ENCODE results near the gene CCNC.
"Not testable (repeated sequence)": the region's sequence is repeated elsewhere in the genome, so short reads cannot be mapped to it uniquely, and the experiment has no call there.

CCNC gene

DNA sequence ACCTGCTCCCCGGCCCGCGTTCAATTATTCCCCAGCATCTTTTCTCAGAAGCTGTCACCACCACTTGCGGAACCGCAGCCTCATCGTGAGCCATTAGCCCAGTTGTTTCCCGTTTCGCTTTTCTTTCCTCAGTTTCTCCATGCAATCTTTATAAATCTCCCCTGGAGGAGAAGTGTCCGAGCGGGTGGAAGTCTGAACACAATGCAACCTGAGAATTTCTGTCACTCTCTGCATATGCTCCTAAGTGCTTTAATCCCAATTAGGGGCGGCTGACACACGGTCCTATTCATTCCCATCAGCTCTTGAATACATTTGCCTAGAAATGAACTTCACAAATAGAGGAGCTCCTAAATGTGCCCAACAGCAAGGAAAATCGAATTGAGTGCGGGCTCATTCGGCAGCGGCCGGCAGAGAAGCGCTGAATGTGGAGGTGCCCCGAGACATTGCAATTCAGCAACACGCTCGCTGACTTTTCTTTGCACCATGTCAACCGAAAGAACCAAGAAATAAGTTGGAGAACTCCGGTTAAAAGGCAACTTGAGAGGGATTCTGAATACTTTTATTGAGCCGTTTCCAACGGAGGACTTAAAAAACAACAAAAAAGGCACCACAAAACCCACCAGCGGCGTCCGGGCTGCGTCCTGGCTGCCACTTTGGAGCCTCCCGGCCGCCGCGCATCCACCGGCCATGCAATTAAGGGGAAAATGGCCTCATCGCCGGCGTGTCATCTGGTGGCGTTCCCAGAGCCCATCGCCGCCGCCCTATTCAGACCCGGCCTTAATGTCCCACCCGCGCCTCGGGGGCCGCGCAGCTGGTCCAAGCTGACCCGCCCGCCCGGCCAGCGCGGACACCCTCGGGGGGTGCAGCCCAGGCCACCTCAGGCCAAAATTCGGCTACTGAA lies 34.3 kb upstream of the CCNC start:
- no peak for DNase-seq

DNA sequence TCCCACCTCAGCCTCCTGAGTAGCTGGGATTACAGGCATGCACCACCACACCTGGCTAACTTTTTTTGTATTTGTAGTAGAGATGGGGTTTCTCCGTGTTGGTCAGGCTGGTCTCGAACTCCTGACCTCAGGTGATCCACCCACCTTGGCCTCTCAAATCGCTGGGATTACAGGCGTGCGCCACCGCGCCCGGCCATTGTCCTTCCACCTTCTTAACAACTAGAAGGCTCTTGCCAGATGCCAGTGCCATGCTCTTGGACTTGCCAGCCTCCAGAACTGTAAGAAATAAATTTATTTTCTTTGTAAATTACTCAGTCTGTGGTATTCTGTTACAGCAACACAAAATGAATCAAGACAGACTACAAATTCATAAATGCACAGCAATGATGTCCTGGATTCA lies 26.2 kb upstream of the CCNC start:
- DNase-seq: not testable (repeated sequence)

DNA sequence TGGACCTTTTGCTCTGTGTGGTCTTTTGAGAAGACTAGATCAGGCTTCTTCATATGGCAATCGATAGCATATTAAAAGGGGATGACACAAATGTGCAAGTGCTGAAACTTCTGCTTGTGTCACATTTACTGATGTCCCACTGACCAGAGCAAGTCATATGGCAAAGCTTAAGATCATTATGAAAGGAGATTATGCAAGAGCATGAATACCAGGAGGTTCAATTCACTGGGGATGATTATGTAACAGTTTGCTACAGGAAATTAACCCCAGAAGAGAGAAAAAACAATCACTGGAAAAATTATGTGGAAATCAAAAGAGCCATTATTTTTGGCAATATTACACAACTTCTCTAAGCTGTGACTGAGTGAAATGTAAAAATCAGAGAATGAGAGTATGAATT lies 24.4 kb upstream of the CCNC start:
- DNase-seq: no peak

DNA sequence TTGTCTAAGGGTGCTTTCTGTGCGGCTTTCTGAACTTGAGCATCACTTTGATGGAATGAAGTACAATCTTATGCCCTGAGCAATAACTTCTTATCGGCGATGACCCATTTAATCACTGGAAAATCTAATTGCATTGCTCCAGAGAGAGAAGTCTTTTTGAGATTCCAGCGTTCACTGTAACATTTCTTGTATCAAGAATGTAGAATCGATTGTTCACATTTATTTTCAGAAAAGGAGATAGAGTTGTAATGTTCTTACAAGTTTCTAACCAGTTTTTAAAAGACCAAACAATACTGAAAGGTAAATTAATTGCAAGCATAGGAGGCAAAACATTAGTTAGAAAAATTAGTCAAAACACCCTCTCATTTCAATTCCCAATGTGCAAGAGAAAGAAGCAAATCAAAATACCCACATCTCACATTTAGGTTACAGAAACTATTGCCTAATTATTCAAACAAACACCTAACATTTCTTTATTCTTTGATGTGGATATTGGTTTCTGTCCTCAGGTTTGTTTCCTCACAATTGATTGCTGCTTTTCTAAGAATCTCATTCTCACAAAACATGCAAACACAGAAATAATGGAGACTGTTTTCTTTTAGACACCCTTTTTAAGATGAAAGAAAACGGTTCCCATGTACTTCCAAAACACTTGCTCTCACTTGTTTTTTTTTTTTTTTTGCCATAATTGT lies 23.4 kb upstream of the CCNC start:
- DNase-seq: no peak

DNA sequence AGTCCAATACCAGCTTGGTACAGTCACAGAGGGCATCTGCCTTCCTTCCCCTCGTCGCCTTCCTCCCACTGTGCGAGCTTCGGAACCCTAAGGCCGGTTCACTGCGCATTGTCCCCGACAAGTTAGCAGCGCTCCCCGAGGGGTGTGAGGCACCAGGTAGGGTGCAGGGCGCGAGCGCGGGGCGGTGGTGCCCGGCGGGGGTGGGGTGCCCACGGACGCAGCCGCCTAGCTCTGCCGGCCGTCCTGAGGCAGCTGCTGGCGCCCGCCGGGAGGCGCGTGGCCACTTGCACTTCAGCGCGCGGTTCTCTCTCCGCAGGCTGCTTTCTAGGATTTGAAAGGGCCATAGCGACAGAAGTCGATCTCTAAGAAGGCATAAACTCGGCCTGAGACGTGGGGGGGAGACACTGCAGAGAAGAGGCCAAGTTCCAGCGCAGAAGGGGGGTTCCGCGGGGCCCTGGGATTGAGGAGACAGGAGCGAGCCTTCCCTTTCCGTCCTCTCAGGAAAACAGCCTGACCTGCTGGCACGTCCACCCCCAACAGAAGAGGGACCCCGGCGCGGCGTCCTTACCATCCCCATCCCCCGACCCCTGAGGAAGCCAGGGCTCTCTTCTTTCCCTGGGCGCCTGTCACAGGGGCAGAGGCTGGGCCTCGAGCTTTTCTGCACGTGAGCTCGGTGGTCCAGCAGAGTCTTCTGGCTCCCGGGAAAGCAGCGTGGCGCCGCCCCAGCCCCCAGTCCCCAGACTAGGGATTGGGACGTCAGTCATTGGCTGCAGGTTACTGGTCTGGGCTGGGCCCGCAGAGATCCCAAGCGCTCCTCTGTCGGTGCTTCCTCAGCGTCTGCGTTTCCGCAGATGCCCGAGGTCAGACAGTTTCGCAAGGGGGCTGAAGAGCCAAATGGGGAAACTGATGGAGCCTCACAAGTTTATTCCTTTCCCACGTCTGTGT lies 22.5 kb upstream of the CCNC start:
- DNase-seq: no peak

DNA sequence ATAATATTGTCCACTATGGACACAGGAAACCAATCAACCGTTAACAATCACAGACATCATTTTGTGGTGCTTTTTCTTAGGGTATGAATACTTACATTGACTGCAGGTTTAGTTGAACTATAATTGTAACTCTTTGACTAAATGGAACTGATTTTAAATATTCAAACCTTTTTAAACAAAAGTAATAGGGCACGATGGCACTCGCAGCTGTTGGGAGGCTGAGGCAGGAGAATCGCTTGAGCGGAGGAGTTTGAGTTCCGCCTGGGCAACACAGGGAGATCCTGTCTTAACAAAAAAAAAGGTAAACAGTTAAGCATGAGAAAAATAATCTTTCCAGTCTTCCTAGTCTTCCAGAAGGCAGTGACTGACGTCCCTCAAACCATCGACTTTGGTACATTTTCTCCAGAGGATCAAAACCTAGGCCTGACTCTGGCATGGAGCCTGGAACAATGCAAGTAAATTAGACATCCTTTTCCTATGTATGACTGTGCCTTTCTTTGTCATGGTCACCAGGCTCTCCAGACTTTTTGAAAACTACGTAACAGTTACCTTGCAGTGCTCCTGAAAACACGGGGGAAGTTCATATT lies 21.5 kb upstream of the CCNC start:
- no peak for DNase-seq

DNA sequence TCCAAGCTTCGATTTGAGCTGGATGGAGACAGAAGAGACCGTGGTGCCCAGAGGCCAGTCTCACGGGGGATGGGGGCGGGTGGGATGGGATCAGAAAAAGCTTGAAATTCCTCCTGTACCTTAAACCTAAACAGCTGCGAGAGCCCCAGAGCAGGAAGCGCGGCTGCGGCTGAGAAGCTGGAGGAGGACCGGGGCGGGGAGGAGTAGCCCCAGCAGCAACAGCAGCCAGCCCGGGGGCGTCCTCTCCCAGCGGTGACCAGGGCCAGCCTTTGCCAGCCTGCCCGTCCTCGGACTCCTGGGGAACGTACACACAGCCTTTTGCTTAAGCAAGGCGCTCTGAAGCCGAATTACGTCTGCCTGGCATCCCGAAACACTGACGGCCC lies 20.8 kb upstream of the CCNC start:
- no peak for DNase-seq

DNA sequence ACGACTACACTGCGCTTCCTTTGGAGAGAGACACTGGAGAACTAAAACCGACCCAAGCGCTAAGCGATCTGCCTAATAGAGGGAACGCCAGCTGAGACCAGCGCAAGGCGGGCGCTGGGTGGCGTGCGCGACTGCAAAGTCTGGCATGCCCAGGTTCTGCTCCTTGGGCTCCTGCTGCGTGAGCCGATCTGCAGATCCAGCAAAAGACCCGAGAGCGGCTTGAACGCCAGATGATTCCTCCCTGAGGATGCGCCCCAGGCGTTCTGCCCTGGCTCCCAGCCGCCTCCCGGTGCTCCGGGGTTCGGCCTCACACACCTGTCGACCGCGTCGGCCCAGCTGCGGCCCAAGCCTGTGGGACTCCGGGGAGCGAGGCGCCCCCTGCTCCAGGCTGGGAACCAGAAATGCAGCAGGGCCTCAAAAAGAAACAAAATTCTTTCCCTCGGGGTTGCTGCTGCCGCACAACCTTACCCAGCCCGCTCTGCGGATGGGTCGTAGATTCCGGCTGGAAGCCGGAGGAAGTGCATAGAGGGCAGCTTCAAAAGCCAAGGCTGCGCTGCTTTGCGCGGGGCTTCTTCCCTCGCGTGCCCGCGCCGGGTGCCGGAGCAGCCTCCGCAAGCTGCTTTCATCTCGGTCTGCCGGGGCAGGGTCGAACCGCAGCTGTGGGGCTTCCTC lies 20.3 kb upstream of the CCNC start:
- peak; percentile 51 for DNase-seq

DNA sequence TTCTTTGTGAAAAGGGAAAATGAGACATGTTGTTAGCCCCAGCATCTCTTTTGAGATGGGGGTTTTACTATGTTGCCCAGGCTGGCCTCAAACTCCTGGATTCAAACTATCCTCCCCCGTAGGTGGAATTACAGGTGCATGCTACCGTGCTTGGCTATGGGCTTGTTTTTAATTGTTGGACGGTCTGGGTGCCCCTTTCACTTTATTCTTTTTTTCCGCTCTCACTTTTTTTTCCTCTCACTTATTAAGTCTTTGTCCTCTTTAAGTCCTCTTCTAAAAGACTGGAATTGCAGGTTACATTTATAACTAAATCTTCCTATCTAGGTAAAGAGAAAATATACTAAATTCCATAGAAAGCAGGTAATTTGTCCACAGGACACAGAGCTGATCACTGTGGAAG lies 19.3 kb upstream of the CCNC start:
- DNase-seq: no peak

DNA sequence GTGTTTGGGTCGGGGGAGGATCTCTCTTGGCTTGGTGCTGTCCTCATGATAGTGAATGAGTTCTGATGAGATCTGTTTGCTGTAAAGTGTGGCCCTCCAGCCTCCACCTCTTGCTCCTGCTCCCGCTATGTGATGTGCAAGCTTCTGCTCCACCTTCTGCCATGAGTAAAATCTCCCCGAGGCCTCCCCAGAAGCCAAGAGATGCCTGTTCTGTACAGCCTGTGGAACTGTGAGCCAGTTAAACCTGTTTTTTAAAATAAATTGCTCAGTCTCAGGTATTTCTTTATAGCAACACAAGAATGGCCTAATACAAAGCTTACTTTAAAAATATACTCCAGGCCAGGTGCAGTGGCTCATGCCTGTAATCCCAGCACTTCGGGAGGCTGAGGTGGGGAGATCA lies 11.3 kb upstream of the CCNC start:
- DNase-seq: no peak

DNA sequence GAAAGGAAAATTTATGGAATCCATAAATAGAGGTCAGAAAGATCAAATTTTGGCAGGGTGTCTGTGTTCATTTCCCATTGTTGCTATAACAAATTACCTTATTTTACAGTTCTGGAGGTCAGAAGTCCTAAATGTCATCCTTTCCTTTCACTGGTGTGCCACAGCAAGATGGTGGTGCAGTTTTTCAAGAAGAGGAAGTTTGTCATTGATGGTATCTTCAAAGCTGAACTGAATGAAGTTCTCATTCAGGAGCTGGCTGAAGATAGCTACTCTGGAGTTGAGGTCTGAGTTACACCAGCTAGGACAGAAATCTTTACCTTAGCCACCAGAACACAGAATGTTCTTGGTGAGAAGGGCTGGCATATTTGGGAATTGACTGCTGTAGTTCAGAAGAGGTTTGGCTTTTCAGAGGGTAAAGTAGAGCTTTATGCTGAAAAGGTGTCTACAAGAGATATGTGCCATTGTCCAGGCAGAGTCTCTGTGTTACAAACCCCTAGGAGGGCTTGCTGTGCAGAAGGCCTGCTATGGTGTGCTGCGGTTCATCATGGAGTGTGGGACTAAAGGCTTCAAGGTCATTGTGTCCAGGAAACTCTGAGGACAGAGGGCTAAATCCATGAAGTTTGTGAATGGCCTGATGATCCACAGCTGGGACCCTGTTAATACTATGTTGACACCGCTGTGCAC lies 7.2 kb upstream of the CCNC start:
- DNase-seq: no peak

DNA sequence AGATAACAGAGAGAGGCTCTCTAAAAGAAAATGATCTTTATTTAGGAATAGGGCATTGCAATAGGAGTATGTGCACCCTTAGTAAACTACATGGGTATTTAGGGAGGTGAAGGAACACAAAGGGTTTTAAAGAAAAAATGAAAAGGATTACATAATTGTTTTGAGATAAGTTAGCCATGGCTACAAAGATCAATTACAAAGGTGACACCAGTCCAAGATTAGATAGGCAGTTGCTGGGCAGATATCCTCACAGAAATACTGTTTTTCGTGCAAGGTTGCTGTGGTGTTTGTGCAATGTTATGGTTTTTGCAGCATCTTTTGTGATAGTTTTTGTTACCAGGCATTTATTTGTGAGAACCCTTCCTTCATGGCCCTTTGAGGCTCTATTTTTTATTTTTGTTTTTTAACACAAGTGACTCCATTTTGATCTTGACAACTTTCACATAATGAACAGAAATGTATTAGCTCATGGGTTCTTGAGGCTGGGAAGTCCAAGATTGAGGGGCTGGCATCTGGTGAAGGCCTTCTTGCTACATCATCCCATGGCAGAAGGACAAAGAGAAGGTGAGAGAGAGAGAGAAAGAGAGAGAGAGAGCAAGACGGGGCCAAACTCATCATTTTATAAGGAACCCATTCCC lies 5.6 kb upstream of the CCNC start:
- no peak for DNase-seq

DNA sequence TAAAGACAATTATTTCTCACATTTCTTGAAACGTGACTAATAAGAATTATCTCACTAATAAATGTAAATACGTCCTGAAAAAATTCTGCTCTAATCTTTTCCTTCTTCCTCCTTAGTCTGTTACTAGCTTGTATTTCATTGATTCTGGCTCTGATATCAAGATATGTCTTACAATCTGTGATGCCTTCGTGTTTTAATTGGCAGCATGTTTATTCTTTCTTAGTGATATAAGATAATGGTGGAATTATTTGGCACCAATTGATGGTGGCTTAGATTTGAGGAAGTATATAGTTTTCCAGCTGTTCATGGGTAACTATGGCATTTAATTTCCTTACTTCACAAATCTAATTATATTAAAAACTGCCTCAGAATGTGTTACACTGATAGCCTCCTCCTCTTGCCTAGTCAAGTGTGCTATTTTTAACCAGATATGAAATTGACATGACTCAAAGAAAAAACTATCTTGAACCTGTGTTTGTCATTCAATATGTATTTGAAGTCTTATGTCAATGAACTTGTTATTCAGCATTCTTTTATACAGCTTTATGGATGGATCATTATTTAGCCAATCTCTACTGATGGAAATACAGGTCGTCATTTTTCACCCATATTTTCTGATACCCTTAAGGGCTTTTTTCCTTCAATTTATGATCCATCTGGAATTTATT lies 5.3 kb downstream of the CCNC start:
- DNase-seq: no peak

DNA sequence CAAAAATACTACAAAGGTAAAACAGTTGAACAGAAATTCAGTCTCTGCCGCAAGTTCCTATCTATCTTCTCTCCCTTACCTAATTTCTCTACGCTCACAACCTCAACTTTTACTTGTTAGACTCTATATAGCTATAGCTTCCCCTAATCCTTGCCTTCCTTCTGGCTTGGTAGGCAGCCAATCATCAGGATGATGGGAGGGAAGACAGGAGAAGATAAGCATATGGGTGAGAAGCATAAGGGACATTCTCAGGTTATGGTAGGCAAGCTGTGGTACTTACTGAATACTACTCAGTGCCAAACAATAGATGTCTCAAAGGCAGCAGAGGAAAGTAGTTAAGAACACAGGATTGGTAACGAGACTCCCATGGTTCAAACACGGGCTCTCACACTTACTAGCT lies 7.8 kb downstream of the CCNC start:
- no peak for DNase-seq

DNA sequence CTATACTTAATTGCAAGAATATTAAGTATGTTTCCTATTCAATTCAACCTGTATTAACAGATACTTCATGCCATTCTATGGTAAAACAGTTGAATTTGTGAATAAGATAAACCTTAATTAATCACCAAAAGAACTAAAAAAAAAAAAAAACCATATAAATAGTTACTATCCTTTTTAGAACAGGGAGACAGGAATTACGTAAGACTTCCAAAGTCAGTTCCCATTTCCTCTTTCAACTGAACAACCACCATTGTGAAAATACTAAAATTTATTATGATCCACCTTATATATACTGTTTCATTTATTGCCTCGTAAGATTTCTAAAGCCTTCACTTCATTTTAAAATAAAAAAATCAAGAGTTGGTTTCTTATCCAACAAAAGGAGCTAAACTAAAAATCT lies 9.4 kb downstream of the CCNC start:
- no peak for DNase-seq

DNA sequence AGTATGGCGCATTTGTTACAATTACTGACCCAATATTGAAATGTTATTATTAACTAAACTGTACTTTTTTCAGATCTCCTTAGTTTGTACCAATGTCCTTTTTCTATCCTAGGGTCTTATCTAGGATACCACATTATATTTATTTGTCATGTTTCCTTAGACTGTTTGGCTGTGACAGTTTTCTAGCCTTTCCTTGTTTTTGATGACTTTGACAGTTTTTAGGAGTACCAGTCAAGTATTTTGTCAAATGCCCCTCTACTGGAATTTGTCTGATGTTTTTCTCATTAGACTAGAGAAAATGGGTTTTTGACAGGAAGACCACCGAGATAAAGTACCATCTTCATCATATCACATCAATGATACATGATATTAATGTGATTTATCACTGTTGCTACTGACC lies 14.6 kb downstream of the CCNC start:
- no peak for DNase-seq

DNA sequence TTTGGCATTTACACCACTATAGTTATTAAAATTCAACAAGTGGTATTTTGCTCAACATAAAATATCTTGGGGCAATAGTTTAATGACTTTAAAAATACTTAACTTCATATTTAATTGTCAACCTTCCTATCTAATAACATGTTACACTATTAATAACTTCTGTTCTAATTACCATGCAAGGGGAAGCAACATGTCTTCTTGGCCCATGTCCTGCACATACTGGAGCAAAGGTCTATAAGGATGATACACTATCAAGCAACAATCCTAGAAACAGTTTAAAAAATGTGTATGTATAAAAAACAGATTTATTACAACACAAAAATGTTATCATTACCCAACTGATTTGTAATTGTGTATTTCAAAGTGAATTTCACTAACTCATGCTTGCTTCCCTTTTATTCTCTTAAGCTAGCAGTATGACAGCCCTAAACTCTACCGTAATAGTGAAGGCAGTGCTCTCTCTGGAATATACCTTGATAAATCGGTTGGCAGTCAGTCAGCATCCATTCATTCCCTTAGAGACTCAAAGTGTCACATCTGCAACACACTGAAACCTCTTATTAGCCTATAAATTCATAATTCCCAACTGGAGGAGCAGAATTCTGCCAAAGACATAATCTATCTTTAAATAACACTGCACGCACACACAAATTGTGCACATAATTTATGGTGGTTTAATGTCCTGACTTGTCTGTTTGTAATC lies 18.3 kb downstream of the CCNC start:
- DNase-seq: no peak

DNA sequence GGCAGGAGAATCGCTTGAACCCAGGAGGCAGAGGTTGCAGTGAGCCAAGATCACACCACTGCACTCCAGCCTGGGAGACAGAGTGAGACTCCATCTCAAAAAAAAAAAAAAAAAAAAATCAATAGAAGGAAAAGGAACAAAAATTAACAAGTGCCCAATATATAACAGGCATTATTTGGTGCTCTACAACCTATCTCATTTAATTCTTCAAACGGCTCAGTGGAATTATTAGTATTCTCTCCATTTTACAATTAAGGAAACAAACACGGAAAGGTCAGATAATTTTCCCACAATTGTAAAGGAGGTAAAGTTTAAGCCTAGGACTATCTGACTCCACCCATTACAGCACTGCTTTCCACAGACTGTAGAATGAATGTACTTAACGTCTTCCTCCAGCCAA lies 19.8 kb downstream of the CCNC start:
- DNase-seq: no peak

DNA sequence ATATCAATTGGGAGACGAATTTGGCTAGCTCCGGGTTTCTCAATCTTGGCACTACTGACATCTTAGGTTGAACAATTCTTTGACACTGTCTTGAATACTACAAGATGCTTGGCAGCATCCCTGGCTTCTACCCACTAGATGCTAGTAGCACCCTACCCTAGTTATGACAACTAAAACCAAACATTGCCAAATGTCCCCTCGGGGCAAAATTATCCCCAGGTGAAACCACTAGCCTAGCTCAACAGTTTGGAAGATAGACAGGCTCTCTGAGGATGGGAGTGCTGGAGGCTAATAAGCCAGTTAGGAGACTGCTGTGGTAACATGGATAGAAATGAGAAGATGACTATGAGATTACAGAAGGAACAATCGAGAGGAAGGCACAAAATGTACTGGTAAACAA lies 20.9 kb downstream of the CCNC start:
- DNase-seq: no peak

DNA sequence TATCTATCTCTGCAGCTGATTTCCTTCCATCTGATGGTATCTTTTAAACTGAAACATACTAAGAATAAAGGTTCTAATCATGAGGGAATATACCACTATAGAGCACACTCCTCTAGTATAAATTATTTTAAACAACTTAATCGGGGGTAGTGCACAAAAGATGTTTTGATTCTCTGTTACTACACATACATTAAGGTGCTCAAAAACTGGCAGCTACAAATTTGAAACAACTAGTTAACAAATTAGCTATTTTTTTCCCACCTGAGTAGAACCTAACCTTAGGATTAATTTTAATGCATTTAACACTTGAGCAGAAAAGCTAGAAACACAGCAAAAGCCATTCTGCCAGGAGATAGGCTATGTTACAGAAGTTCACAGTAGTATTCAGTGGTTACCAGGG lies 23.0 kb downstream of the CCNC start:
- no peak for DNase-seq
